NCI-H2107 treated with DMSO at 0.1 percent for 48 hours (cell line): Measurements from ENCODE around the gene MAST4.
A peak's percentile ranks its signal among the peaks of the same experiment; 100 is the strongest.
"Not testable (repeated sequence)": the region's sequence is repeated elsewhere in the genome, so short reads cannot be mapped to it uniquely, and the experiment has no call there.

Experiments
- DNase-seq: peaks from one replicate; lab custom pipeline; 2025; ENCODE audit not compliant: unreplicated experiment; lab: John Stamatoyannopoulos, UW

The MAST4 gene

DNA sequence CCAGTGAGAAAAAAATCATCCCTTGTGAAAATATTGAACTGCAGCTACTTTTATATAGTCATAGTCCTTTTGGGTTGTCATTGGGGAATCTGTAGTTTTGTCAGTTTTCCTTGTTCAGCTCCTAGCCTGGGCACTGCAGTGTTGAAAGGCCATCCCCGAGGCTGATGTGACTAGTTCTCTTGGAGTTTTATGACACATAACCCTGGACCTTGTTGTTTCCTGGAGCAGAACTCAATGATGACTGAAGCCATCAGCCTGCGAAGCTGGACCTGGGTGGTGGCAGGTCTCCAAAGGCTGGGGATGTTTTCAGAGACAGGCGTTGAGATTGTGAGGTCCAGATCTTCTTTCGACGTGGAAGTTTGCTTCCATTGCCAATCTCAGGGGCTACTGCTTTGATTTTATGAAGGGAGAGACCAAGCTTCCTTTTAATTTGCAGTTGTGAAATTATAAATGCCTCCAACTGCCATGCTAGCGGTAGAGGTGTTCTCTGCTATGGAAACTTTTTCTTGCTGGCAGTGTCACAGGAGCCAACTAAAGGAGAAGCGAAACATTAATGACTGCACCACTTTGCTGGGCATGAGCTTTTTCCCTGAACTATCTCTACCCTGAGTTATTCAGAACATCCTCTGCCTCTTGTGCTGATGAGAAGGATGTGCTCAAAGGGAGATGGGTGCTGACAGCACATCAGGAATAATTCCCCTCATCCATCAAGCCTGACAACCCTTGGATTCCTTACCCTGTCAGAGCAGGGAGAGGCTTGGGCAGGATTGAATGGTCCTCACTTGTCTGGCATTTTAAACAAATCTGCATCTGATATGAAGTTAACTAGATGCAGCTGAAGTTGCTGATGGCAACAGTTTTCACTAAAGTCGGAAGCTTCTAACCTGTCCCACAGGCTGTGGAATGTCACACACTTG, 209.6 kb downstream of the MAST4 start:
- DNase-seq = no peak

DNA sequence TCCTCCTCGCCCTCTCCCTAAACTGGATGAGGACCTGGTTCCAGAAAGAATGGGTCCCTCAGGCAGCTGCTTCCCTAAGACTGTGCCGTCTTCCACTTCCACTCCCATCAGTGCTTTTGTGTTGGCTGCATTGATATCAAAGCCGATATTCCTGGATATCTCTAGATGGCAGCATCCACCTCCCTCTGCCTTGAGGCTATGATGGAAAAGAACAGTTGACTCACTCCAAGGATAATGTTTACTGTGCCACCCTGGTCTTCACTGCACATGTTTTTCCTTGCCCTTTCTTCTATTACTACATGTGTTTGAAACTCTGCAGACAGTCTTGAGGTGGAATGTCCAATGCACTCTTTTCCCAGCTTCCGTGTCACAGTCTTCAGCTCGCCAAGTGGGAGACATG, 211.6 kb downstream of the MAST4 start:
- peak; percentile 55 for DNase-seq

DNA sequence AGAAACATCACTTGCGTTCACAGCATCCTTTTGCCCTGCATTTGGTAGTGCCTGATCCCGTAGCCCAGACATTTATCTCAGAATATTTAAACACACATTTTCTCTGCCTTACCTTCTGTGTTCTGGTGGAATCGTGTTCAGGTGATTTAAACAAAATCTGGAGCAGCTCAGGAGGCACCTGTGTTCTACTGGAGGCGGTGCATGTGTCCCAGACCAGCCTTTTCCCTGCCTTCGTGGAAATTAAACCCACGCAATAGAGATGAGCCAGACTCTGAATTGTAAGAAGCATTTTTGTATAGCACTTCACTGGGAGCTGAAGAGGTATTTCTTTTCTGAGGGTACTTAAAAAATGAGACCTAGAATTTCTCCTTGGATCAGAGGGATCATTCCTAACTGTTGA, 212.5 kb downstream of the MAST4 start:
- DNase-seq = no peak

DNA sequence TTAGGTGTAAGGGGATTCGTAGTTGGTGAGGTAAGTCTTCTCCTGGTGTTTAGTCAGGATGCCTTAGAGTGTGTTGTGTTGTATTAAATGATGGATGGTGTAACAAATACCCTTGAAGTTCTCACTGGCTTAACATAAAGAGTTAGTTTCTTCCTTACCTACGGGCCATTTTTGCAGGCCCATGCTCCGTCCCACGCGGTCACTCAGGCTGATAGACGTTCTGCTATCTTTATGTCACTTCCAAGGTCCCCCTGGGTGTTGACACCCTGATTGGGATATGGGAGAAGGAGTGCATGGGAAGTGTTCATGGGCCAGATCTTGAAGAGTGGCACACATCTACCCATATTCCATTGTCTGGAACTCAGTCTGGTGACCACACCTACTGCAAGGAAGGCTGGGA, 214.0 kb downstream of the MAST4 start:
- no peak for DNase-seq

DNA sequence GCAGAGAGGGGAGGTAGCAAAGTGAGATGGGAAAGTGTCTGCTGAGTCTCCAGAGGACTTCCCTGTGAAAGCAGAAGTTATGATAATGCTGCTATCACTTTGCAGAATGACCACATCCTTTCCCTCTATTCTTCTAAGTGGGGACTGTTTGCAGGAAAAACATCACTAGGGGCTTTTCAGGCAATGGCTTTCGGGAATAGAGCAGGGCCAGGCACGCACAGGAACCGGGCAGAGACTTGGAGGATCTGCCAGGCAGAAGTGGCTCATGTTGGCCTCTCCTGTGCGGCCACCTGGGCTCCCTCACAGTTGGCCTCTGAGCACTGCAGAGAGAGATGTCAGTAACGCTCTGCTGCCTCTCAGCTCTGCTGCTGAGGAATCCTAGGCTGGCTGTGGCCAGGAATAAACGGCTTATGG, 214.7 kb downstream of the MAST4 start:
- DNase-seq = no peak

DNA sequence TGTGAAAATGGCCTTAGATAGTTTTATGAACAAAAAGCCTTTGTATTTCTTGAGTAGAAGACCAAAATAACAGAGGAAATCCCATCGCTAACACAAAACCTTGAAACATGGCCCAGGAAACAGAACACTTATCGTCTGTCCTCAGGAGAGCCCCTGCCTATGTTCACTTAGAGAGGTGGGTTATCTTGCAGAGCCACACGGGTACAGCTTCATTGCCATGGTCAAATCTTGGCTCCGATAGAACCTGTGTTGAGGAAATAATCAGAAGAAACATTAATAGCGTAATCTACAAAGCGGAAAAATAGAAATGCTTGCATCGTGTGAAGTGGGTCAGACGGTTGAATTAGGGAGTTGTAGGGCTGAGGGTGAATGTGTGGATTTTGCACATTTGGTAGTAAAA, 216.1 kb downstream of the MAST4 start:
- no peak for DNase-seq

DNA sequence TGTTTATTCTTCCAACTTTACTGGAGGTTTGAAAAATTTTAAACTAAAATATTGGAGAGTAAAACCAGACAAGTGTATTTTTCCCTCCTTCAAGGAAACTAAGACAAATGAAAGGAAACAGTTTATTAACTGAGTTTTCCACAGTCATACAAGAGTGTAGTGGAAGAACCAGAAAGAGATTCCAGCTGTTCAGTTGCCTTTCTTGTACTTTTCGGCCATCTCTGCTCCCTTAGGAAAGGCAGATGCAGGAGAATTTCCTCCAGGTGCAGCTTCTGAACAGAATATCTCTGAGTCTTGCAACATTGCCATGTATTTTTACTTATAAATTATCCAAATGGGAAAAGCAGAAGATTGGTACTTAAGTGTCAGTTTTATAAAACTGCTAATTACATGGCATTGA, 217.1 kb downstream of the MAST4 start:
- no peak for DNase-seq

DNA sequence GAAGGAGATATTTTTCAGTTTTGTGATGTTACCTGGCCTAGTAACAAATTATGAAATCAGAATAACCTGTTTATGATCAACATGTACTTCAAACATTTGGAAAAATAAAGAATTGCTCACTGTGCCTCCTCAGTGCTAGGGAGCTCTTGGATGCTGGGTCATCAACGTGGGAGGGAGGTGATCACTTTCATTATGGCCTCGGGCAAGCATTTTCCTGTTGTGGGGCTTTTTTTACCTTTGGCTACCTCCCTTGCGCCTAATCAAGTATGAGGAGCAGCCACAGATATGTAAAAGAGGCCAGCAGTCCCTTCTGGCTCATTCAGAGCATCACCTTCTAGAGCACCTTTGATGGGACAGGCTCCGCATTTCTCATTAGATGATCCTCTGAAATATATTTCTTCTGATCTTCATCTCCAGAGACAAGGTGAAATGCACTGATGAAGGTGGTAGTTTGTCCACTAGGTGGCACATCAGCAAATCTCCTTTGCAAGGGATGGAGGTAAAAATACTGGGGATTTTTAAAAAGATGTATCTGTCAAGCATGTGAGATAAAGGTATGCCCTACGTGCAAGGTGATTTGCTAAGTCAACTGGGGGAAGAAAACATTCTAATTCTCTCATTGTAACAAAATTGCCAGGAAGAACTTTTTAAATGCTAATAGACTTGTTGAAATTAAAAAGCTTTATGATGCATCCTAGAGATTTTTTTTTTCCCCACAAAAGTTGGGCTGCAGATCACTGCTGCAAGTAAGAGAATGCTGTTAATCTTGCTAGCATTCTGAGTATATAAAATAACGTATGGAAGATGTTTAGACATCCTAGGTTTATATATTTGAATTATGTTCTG, 218.2 kb downstream of the MAST4 start:
- no peak for DNase-seq

DNA sequence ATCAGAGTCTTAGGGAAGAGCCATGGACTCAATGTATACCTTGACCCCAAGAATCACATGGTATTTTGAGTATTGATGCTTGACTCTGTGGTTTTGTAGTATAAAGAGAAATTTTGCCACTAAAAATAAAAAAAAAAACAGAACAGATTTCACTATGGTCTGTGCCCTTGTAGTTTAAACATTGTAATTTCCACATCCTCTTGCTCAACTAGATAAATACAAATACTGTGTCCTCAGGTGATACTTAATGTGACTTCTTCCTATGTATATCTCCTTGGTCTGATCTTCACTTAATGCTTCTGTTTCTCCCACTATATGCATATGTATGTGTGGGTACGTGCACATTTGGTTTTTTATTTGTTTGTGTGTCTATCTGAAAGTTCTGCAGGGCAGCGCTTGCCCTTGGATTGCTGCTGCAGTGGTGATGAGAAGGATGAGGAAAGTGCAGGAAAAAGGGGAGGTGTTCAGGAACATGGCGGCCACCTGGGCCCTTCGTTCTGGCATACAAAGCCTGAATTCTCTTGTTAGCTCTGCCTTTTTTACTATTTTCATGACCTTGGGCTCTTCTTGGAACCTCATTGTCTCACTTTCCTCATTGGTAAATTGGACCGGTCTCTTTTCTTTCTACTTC, 222.2 kb downstream of the MAST4 start:
- DNase-seq = no peak

DNA sequence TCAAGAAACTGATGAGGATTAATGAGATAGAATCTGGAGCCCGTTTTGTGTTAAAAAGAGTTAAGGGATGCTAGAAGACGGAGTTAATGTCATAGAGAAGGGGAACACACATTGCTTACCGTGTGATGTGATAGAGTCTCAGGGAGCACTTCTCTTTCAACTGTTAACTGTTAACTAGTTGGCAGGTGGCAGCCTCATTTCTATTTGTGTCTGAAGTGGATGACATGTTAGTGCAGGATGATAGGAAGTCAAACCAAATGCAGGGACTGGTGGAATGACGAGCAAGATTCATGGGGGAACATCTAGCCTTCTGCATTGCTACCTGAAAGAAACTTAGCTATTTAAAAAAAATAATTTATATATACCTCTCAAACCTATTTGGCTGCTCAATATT, 222.7 kb downstream of the MAST4 start:
- DNase-seq = no peak

DNA sequence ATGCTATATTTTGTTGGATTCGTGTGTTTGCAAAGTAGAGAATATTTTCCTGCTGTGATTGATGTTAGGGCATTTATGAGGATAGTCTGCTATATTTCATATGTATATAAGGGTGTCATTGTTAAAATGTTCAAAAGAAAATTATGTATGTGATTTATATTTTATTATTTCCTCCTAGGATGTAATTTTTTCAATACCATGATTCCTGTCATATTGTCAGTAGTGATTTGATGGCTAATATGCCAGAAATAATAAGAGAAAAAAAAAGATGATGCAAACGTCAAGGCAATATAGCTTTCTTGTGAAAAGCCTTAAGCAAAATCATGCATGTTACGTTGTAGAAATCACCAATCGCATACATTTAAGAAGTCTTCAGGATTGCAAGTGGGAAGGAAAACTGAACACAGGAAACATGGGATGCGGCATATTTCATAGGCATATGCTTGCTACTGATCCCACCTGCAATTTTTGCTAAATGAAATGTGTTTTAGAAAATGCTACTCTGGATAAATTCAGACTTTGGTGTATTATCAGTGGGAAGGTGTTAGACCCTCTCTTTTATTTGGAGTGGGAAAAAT, 224.5 kb downstream of the MAST4 start:
- DNase-seq = no peak

DNA sequence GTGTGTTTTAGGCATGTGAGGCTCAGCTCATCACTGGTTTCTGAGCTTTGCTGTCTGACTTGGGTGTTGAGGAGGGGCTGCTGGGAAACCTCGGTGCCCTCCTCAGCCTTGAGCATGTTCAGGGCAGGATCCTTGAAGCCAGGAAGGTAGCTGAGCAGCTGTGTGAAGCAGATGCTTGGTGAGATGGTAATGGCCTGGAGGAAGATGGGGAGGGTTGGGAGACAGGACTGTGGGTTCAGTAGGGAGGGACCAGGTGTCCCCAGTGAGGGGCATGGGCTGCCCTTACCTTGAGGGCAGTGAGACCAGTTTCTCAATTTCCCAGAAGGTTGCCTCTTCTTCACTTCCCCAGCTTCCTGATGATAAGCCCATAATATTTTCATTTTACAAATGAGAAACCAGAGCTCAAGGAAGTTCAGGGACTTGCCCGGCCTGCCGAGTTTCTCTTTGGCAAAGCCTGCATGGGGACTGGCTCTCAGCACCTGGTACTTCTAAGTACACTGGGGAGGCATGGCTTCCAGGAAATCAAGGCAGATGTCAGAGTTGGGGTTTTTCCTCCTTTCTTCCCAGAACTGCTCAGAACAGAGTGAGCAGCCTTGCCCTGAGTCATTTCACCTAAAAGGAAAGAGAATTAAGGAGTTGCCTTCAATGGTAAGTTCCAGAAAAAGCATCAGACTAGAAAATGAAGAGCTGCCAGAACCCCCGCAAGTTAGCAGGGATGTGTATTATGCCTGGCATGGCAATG, 225.7 kb downstream of the MAST4 start:
- no peak for DNase-seq

DNA sequence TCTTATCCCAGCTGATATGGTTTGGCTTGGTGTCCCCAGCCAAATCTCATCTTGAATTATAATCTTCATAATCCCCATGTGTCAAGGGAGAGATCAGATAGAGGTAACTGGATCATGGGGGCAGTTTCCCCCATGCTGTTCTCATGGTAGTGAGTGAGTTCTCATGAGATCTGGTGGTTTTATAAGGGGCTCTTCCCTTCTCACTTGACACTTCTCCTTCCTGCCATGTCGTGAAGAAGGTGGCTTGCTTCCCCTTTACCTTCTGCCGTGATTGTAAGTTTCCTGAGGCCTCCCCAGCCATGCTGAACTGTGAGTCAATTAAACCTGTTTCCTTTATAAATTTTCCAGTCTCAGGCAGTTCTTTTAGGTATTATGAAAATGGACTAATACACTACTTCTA, 226.7 kb downstream of the MAST4 start:
- not testable (repeated sequence) for DNase-seq

DNA sequence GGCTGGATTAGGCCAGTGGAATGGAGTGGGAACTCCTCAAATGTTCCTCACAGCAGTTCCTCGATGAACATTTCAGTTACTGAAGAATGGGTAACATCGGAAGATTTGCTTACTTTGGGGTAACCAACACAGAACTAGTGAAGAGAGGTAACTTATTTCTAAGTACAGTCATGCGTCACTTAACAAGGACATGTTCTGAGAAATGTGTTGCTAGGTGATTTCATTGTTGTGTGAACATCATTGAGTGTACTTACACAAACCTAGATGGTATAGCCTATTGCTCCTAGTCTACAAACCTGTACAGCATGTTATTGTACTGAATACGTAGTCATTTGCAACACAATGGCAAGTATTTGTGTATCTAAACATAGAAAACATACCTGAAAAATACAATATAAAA, 228.3 kb downstream of the MAST4 start:
- no peak for DNase-seq

DNA sequence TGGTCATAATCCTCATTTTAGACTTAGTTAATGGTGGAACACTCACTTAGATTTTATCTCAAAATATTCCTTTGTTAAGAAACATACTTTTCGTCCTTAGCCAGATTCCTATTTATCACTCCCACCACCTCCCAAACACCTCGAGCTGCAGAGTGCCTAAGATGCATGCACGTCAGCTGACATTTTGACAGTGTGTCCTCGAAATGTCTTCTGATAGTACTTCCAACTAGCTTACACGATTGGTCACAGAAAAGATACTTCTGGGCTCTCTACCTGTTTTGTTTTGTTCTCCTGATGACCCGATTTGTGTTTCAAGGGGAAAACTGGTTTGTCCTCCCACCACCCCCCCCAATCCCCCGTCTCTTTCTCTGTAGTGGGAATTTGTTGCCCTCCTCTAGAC, 230.1 kb downstream of the MAST4 start:
- DNase-seq = no peak

DNA sequence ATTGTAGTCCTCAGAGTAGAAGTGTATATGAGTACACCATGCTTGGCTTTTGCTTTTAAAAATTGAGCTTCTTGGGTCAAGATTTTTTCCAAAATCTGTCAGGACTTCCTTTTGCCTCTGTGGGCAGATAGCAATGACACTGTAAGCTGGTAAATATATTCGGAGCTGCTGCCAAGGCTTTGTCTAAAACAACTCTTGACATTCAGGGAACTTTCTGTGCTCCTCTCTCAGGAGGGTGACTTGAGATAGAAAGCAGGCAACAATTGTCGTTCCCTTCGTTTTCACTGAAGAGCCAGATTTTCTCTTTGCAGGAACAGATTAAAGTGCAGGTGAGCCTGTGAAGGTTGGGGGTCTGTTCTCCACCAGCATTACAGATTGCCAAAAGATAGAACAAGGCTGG, 230.5 kb downstream of the MAST4 start:
- DNase-seq = no peak

DNA sequence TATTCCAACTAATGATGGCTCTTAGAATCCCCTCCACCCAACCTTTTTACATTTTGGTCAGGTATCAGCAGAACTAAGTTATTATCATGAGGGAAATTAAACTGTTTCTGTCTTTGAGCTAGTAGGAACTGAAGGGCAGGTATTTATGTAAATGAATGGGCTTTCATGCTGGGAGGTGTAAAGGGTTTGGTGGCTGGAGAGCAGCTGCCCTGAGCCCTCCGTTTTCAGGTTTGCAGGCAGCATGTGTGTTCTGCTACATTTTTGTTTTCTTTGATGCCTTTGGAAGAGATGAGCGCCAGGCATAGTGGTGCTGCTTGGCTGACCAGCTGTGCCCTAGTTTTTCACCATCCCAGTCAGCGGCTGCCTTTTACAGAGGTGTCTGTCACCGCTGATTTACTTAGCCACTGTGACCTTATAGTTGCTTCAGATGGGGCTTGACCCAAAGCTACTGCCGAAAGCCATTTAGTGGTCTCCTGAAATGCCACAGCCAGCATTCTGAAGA, 231.9 kb downstream of the MAST4 start:
- no peak for DNase-seq

DNA sequence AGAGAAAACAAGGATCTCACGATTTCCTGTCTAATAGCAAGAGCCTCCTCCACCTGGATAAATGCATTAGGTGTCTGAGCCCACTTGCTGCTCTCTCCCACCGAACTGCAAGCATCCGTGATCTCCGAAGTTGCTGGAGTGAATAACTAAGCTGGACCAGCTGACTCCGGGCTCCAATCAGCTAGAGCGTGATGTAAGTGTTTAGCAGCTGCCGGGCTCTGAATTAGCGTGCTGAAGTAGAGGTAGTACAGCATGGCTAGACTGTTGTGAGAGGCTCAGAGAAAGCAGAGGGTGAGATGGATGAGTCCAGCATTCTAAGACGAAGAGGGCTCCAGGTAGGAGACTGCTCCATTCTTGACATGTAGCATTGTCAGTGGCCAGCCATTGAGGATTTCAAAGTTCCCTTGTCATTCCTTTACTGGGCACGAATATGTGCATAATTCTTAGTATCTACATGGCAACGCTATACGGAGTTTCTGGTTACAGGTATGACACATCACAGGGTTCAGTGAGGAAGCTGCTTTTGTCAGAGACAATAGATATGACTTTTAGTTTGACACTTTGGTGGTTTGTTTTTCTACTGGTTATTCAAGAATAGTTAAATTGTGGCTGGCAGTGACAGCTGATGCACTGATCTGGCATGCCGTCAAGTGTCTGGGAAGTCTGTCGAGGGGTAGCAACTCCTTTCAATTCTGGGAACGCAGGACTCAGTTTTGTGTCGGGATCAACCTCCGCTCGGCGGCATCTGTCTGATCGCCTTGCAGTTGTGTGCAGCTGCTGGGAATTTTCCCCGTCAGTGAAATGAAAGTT, 232.6 kb downstream of the MAST4 start:
- DNase-seq = peak; percentile 66

DNA sequence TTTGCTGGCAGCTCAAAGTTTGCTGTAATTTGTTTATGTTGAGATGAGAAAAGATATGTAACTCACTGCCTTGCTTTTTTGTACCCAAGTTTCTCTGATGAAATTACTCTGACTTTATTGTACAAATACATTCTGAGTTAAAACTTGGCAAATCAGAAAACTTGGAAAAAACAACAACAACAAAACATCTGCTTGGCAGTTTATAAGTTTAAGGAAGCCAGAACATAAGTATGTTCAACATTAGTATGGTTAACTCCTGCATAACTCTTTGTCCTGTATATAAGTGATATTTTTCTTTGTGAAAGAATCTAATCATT, 233.1 kb downstream of the MAST4 start:
- no peak for DNase-seq

DNA sequence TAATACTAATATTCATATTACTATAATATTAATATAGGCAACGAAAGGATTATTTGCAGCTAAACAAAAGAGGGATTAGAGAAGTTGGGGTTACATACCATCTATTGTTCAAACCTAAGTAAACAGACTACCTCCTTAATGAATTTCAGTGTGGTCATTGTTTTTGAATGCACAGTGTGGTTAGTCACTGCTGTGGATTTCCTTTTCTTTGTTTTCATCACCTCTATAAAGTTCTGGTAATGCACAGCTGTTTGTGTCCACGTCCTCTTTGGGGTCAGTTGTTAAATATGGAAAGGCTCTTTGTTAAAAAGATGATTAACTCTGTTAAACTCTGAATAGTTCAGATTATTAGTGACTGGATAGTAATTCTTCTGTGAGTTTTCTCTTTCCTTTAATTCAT, 233.6 kb downstream of the MAST4 start:
- no peak for DNase-seq
